PFSK-1 (cell line): ENCODE measurements around the gene AKAP13.

ENCODE experiments used
- FOXP2 ChIP-seq: optimal IDR thresholded peaks from 2 replicates; pipeline ENCODE3; 2011; ENCODE audit warnings: borderline replicate concordance, control low read depth, inconsistent platforms; ENCODE audit not compliant: insufficient read depth; ENCODE audit errors: extremely low read length, extremely low read depth
- POLR2AphosphoS5 ChIP-seq: IDR thresholded peaks from 2 replicates; pipeline ENCODE4 v1.6.1; 2012; ENCODE audit warnings: low read depth, mild to moderate bottlenecking, control low read depth, low read length, moderate library complexity
- SIN3A ChIP-seq: IDR thresholded peaks from 2 replicates; pipeline ENCODE4 v1.6.1; 2012; ENCODE audit warnings: mild to moderate bottlenecking, low read length, moderate library complexity, borderline replicate concordance; ENCODE audit not compliant: insufficient read depth
- TAF1 ChIP-seq: IDR thresholded peaks from 2 replicates; pipeline ENCODE4 v1.6.1; 2012; ENCODE audit warnings: low read length, control low read depth, borderline replicate concordance; ENCODE audit not compliant: insufficient read depth
- TF ChIP-seq, protein P1 (sequence below), 2 experiments: IDR thresholded peaks; 2 replicates each; pipeline versions ENCODE4 v1.6.1 to v1.8.0; 2011 to 2012; ENCODE audit warnings: low read depth in 2 of 2, low read length in 2 of 2, control low read depth in 1 of 2, inconsistent platforms in 1 of 2, mild to moderate bottlenecking in 1 of 2, moderate library complexity in 1 of 2; ENCODE audit not compliant: insufficient read depth in 1 of 2

AKAP13 gene

DNA sequence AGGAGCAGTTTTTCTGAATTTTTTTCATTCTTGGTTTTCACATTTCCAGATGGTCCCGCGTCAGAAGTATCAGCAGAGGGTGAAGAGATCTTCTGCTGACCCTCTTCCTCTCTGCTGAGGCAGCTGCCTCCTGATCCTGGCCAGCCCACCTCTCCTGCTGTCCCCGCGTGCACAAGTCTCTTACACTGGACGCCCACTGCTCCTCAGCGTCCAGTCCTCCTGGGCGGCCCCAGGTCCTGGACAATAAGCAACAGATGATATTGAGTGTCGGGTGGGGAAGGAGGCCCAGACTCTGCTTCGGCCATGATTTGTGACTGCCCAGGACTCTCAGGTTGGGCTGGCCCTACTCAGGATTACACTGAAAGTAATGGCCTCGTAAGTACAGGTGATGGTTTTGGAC, 364.2 kb downstream of the AKAP13 start:
- TF ChIP-seq SIN3A = no peak
- no peak for TF ChIP-seq FOXP2
- TF ChIP-seq, protein P1, sequence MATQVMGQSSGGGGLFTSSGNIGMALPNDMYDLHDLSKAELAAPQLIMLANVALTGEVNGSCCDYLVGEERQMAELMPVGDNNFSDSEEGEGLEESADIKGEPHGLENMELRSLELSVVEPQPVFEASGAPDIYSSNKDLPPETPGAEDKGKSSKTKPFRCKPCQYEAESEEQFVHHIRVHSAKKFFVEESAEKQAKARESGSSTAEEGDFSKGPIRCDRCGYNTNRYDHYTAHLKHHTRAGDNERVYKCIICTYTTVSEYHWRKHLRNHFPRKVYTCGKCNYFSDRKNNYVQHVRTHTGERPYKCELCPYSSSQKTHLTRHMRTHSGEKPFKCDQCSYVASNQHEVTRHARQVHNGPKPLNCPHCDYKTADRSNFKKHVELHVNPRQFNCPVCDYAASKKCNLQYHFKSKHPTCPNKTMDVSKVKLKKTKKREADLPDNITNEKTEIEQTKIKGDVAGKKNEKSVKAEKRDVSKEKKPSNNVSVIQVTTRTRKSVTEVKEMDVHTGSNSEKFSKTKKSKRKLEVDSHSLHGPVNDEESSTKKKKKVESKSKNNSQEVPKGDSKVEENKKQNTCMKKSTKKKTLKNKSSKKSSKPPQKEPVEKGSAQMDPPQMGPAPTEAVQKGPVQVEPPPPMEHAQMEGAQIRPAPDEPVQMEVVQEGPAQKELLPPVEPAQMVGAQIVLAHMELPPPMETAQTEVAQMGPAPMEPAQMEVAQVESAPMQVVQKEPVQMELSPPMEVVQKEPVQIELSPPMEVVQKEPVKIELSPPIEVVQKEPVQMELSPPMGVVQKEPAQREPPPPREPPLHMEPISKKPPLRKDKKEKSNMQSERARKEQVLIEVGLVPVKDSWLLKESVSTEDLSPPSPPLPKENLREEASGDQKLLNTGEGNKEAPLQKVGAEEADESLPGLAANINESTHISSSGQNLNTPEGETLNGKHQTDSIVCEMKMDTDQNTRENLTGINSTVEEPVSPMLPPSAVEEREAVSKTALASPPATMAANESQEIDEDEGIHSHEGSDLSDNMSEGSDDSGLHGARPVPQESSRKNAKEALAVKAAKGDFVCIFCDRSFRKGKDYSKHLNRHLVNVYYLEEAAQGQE (IDR thresholded peaks at IDR 0.05; ENCODE audit: insufficient read depth in 1 of 2, low read depth in 2 of 2, low read length in 2 of 2) = no peak
- no peak for TF ChIP-seq POLR2AphosphoS5
- no peak for TF ChIP-seq TAF1

DNA sequence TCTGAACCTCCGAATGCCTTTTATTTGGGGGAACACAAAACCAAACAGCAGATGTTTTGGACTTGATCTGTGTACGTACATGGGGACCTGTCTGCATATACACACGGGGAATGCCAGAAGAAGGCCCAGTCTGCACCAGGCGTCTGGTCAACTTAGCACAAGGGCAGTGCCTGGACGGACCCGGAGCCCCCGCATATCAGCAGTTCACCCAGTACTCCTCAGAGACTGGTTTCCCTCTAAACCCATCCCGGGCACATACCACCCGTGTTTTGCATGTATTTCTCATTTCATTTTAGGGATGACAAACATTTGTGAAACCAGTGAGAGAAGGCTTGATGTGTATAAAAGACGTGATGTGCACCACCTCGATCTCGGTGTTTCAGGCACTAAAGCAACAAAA, 364.6 kb downstream of the AKAP13 start:
- TF ChIP-seq, protein P1 (IDR thresholded peaks at IDR 0.05; ENCODE audit: insufficient read depth in 1 of 2, low read depth in 2 of 2, low read length in 2 of 2) = no peak
- TF ChIP-seq POLR2AphosphoS5 (no peak), SIN3A (no peak), TAF1 (no peak), FOXP2 (no peak)

DNA sequence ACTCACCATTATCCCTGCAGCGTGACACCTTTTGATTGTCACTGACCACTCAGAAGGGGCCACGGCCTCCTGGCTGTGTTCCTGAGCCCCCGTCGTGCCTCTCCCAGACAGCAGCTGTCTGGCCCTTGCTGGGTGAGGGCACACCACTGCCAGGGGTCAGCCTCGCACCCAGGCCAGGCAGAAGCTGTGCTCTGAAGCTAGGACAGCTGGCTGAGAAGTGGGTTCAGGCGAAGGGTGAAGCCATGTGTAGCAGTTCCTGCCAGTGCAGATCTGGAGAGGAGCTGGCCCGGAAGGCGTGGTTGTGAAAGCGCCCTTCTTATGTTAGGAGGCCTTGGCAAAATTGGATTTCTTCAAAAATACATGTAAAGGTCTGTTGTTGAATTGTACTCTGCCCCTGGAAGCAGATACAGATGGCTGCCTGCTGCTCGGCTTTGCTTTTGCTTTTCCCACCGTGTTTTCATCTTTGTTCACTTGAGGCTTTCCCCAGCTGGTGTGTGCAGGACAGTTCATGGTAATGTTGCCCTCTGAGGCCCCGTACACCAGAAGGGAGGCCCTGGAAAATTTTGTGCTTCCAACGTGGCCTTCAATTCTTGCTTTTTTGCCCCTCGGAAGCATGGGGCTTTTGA, 365.2 kb downstream of the AKAP13 start:
- TF ChIP-seq, protein P1 (IDR thresholded peaks at IDR 0.05; ENCODE audit: insufficient read depth in 1 of 2, low read depth in 2 of 2, low read length in 2 of 2) = no peak
- TF ChIP-seq POLR2AphosphoS5 (no peak), SIN3A (no peak), TAF1 (no peak), FOXP2 (no peak)

DNA sequence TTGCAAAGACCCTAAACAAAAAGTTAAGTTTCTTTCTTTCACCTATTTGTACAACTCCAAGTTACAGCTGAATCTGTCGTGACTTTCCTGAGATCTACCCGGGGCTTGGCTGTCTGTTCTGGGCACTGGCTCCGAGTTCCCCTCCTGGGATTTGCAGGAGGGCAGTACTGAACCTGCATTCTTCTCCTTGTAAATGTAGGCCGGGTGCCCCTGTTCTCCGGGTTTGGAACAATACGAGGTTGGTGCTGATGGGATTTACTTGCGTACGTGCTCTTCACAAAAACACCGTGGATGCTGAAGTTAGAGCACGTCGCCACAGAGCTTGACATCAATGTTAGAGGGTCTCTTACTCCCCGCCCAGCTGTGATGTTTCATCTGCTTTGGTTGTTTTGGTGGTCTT, 366.2 kb downstream of the AKAP13 start:
- no peak for TF ChIP-seq SIN3A
- TF ChIP-seq POLR2AphosphoS5 = no peak
- no peak for TF ChIP-seq FOXP2
- TF ChIP-seq, protein P1 (IDR thresholded peaks at IDR 0.05; ENCODE audit: insufficient read depth in 1 of 2, low read depth in 2 of 2, low read length in 2 of 2) = no peak
- TF ChIP-seq TAF1 = no peak

DNA sequence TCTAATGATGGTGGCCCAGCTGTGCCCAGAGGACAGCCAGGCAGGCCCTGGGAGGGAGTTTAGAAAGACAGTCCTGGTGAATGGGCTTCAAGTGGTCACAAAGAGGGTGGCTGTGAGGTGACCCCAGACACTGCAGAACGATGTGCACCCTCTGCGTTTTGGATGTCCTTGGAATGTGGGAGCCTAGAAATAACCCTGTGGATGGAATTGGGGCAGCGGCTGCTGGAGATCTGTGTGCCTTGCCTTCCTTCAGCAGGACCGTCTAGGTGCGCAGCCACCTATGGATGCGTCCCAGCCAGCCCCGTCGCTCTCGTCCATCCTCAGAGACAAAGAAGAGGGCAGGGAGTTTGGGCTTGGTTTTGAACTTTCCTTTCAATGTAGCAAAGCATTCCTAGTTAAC, 367.8 kb downstream of the AKAP13 start:
- TF ChIP-seq FOXP2 (no peak), SIN3A (no peak), POLR2AphosphoS5 (no peak), TAF1 (no peak)
- TF ChIP-seq, protein P1 (IDR thresholded peaks at IDR 0.05; ENCODE audit: insufficient read depth in 1 of 2, low read depth in 2 of 2, low read length in 2 of 2) = no peak
